ENCODE data around the gene TMEM39A. TPM values are rescaled to one million over a fixed set of nuclear protein-coding genes. Genes with fewer than 3 reads are reported as not detected.

The TMEM39A gene
- total and polyA plus RNA-seq, 10 of the 15 experiments (the other 5 are each of a cell fraction or from before 2014, with no cell fraction given): 10.8 to 44.7 (median 33.2) TPM

- RAD21 ChIA-PET (ENCODE audit: unreplicated experiment): no interaction called here
- H3K27me3 ChIP-seq (replicated peaks in 1 of 2; ENCODE audit: control insufficient read depth in 2 of 2, insufficient read depth in 2 of 2, low read length in 1 of 2): no peaks in the 10 kb centered on the region
- no TSS peak for BruUV-seq (replicated peaks)
- DNase-seq (ENCODE audit: low read depth, low spot score) (no peak), ATAC-seq (no peak), FAIRE-seq (no peak)
- peaks cover 5 to 8% of the 10 kb centered on the region in 2 experiments; a peak in 3 of 4 replicates for H3K36me3 ChIP-seq (ENCODE audit: control insufficient read depth in 2 of 2, insufficient read depth in 2 of 2, low read length in 1 of 2)
- no peaks in the 10 kb centered on the region for H3K4me1 ChIP-seq (ENCODE audit: control insufficient read depth, insufficient read depth, low read length)
- H3K4me2 ChIP-seq (ENCODE audit: control insufficient read depth, insufficient read depth): no peak overlapping the region
- no peak overlapping the region for H3K9ac ChIP-seq (ENCODE audit: control insufficient read depth, insufficient read depth, low read length)
- no peak overlapping the region for H3K4me3 ChIP-seq
- intact Hi-C loops (cut with micrococcal nuclease; ENCODE audit: unreplicated experiment): no loop called here
- H3K79me2 ChIP-seq (ENCODE audit: control insufficient read depth, insufficient read depth, low read length): no peaks in the 10 kb centered on the region
- no peak overlapping the region for H3K27ac ChIP-seq (ENCODE audit: control insufficient read depth, insufficient read depth)
- H2AFZ ChIP-seq (ENCODE audit: control insufficient read depth, low read depth, low read length): no peak overlapping the region
- in situ Hi-C loops (cut with MboI): no loop called here
- CTCF ChIA-PET: no interaction called here
- SMC1A ChIA-PET (ENCODE audit: uncharacterized antibody, unreplicated experiment): interaction anchor here (0.7 kb wide), 1 partner anchor 425 kb away, joined by 3 read pairs; no protein-coding TSS in a partner anchor
- H3K9me3 ChIP-seq (replicated peaks; ENCODE audit: control insufficient read depth, insufficient read depth, low read length): no peaks in the 10 kb centered on the region
- TF ChIP-seq TBL1XR1 (IDR thresholded peaks at IDR 0.05; ENCODE audit: low read depth, low read length): no peak
- TF ChIP-seq EZH2 (IDR thresholded peaks at IDR 0.05; ENCODE audit: borderline replicate concordance, control insufficient read depth, low read depth, low read length): no peak
- TF ChIP-seq MTA3 (IDR thresholded peaks at IDR 0.05; ENCODE audit: borderline replicate concordance, low read length): no peak
- no peak for TF ChIP-seq POU2F2 (IDR thresholded peaks at IDR 0.05; ENCODE audit: borderline replicate concordance, low read depth, low read length)
- TF ChIP-seq SMC3 (IDR thresholded peaks at IDR 0.05; ENCODE audit: borderline replicate concordance, low read length): no peak
- TF ChIP-seq IRF4 (IDR thresholded peaks at IDR 0.05; ENCODE audit: low read depth, low read length): no peak
- TF ChIP-seq HSF1 (IDR thresholded peaks at IDR 0.05; ENCODE audit: low read depth, low read length): no peak
- no peak for TF ChIP-seq POLR2A (IDR thresholded peaks at IDR 0.05; ENCODE audit: low read depth, low read length)
- TF ChIP-seq ASH2L (IDR thresholded peaks at IDR 0.05; ENCODE audit: borderline replicate concordance, low read depth): no peak
- no peaks in the 10 kb centered on the region for H4K20me1 ChIP-seq (ENCODE audit: control insufficient read depth, insufficient read depth)
- POLR2A ChIA-PET: no interaction called here
Measured at GRCh38 chr3:119418641-119419040, 44.8 kb downstream of the TMEM39A start.

Measured in GM12878 (cell line).